ENCODE results near the gene ZNF474.

The ZNF474 gene

GRCh38 chr5:122154910-122155309 is 25.6 kb downstream of the ZNF474 start:
- no peak for DNase-seq

GRCh38 chr5:122155546-122155945 is 26.2 kb downstream of the ZNF474 start:
- no peak for DNase-seq

- no peak for DNase-seq
Measured at GRCh38 chr5:122156724-122157325, 27.5 kb downstream of the ZNF474 start.

GRCh38 chr5:122162100-122162638 is 32.8 kb downstream of the ZNF474 start:
- no peak for DNase-seq

- no peak for DNase-seq
Measured at GRCh38 chr5:122163121-122164069, 34.0 kb downstream of the ZNF474 start.

GRCh38 chr5:122164070-122164435 is 34.7 kb downstream of the ZNF474 start:
- DNase-seq = no peak

GRCh38 chr5:122164831-122165558 is 35.6 kb downstream of the ZNF474 start:
- DNase-seq = no peak

- DNase-seq = no peak
Measured at GRCh38 chr5:122165559-122166078, 36.3 kb downstream of the ZNF474 start.

GRCh38 chr5:122169350-122170103 is 40.2 kb downstream of the ZNF474 start:
- no peak for DNase-seq

- DNase-seq = no peak
Measured at GRCh38 chr5:122170620-122171019, 41.3 kb downstream of the ZNF474 start.

- no peak for DNase-seq
Measured at GRCh38 chr5:122172207-122172606, 42.9 kb downstream of the ZNF474 start.

GRCh38 chr5:122173474-122174415 is 44.4 kb downstream of the ZNF474 start:
- no peak for DNase-seq

GRCh38 chr5:122175091-122175490 is 45.7 kb downstream of the ZNF474 start:
- no peak for DNase-seq

GRCh38 chr5:122175852-122176251 is 46.5 kb downstream of the ZNF474 start:
- DNase-seq = no peak

- no peak for DNase-seq
Measured at GRCh38 chr5:122177161-122177560, 47.8 kb downstream of the ZNF474 start.

- no peak for DNase-seq
Measured at GRCh38 chr5:122179701-122180100, 50.4 kb downstream of the ZNF474 start.

- no peak for DNase-seq
Measured at GRCh38 chr5:122180146-122180712, 50.9 kb downstream of the ZNF474 start.

- no peak for DNase-seq
Measured at GRCh38 chr5:122180863-122181548, 51.7 kb downstream of the ZNF474 start.

GRCh38 chr5:122181863-122182262 is 52.5 kb downstream of the ZNF474 start:
- no peak for DNase-seq

- no peak for DNase-seq
Measured at GRCh38 chr5:122182491-122182921, 53.2 kb downstream of the ZNF474 start.

All from activated CD4-positive, CD25-positive, alpha-beta regulatory T cell (primary cell).